ENCODE data around the gene PEAK3.

GRCh38 chr19:2290441-2291184, 8.6 kb upstream of the PEAK3 start:
- no peak for TF ChIP-seq CTCF (IDR thresholded peaks at IDR 0.05)
- TF ChIP-seq POLR2A (IDR thresholded peaks at IDR 0.05): no peak
- no peak for TF ChIP-seq POLR2AphosphoS5 (IDR thresholded peaks at IDR 0.05; ENCODE audit: insufficient read depth in 1 of 2, low read depth in 1 of 2)
